Nephron progenitor cell (in vitro differentiated cells): ENCODE data around the gene HPD.
"Not testable (repeated sequence)": the region's sequence is repeated elsewhere in the genome, so short reads cannot be mapped to it uniquely, and the experiment has no call there.

Experiments used
- DNase-seq: peaks from one replicate; pipeline ENCODE4 v3.0.0; 2021
- H3K27ac Mint-ChIP-seq: 2 replicates; pipeline ENCODE4 v1.8.0; 2021; ENCODE audit warnings: mild to moderate bottlenecking, moderate library complexity, mixed read lengths
- H3K27me3 Mint-ChIP-seq: 2 replicates; pipeline ENCODE4 v1.8.0; 2021; ENCODE audit warnings: mild to moderate bottlenecking, low read depth, mixed read lengths; ENCODE audit not compliant: poor library complexity
- H3K36me3 Mint-ChIP-seq: 2 replicates; pipeline ENCODE4 v1.8.0; 2021; ENCODE audit warnings: low read depth, mixed read lengths
- H3K4me1 Mint-ChIP-seq: 2 replicates; pipeline ENCODE4 v1.8.0; 2021; ENCODE audit warnings: mixed read lengths
- H3K4me3 Mint-ChIP-seq: 2 replicates; pipeline ENCODE4 v1.8.0; 2021; ENCODE audit warnings: mild to moderate bottlenecking, moderate library complexity, mixed read lengths
- H3K9me3 Mint-ChIP-seq: 2 replicates; pipeline ENCODE4 v1.8.0; 2021; ENCODE audit warnings: mild to moderate bottlenecking, moderate library complexity, mixed read lengths
- TF ChIP-seq, protein P1 (sequence below): fragments of 200-600 bp; sonication (generic); IDR thresholded peaks from 2 replicates; pipeline ENCODE4 v1.5.0; 2021; ENCODE audit warnings: antibody characterized with exemption

Gene HPD

GRCh38 chr12:121871467-121871866 lies 12.8 kb upstream of the HPD start:
- H3K9me3 Mint-ChIP-seq = no peaks in the 10 kb centered on the region
- no peak overlapping the region for H3K27ac Mint-ChIP-seq
- no peak for DNase-seq
- peaks cover 13% of the 10 kb centered on the region for H3K4me1 Mint-ChIP-seq
- no peak overlapping the region for H3K4me3 Mint-ChIP-seq
- TF ChIP-seq, protein P1, sequence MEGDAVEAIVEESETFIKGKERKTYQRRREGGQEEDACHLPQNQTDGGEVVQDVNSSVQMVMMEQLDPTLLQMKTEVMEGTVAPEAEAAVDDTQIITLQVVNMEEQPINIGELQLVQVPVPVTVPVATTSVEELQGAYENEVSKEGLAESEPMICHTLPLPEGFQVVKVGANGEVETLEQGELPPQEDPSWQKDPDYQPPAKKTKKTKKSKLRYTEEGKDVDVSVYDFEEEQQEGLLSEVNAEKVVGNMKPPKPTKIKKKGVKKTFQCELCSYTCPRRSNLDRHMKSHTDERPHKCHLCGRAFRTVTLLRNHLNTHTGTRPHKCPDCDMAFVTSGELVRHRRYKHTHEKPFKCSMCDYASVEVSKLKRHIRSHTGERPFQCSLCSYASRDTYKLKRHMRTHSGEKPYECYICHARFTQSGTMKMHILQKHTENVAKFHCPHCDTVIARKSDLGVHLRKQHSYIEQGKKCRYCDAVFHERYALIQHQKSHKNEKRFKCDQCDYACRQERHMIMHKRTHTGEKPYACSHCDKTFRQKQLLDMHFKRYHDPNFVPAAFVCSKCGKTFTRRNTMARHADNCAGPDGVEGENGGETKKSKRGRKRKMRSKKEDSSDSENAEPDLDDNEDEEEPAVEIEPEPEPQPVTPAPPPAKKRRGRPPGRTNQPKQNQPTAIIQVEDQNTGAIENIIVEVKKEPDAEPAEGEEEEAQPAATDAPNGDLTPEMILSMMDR = no peak
- H3K36me3 Mint-ChIP-seq = no peaks in the 10 kb centered on the region
- H3K27me3 Mint-ChIP-seq = no peaks in the 10 kb centered on the region

DNA sequence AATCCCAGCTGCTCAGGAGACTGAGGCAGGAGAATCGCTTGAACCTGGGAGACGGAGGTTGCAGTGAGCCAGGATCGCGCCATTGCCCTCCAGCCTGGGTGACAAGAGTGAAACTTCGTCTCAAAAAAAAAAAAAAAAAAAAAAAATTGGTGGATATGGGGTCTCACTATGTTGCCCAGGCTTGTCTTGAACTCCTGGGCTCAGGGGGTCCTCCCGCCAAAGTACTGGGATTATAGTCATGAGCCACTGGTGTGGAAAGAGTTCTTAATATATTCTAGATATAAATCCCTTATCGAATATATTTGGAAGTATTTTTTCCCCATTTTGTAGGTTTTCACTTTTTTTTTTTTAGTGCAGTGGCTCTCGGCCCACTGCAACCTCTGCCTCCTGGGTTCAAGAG lies 10.6 kb upstream of the HPD start:
- not testable (repeated sequence) for H3K36me3 Mint-ChIP-seq

DNA sequence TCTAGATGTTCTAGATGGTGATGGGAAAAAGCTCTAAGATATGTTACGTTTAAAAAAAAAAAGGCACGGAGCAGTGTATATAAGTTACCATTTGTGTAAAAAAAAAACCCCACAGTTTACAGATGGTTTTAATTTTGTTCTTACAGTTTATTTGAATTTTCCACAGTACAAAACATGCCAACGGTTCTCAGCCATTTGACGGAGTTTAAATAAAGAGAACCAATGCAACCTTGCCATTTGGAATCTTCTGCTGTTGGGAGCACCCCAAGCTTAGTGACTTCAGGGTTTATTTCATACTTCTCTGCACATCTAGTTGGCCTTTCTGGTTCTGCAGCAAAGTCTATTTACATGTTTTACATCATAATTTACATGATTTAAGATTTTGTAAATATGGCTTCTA lies 7.7 kb upstream of the HPD start:
- Mint-ChIP-seq H3K27me3 (peaks cover 4% of the 10 kb centered on the region), H3K4me3 (no peak overlapping the region), H3K36me3 (no peaks in the 10 kb centered on the region), H3K9me3 (no peaks in the 10 kb centered on the region), H3K27ac (no peak overlapping the region), H3K4me1 (peaks cover 19% of the 10 kb centered on the region)
- DNase-seq = no peak
- TF ChIP-seq, protein P1 = no peak

More for the DNA sequence above, 10.6 kb upstream of the HPD start:
- not testable (repeated sequence) for H3K4me1 Mint-ChIP-seq, DNase-seq, H3K27ac Mint-ChIP-seq, H3K4me3 Mint-ChIP-seq, H3K27me3 Mint-ChIP-seq, H3K9me3 Mint-ChIP-seq

GRCh38 chr12:121861636-121862254 lies 3.1 kb upstream of the HPD start:
- no peaks in the 10 kb centered on the region for H3K36me3 Mint-ChIP-seq
- H3K4me3 Mint-ChIP-seq = peak overlapping the region; percentile 62
- H3K27me3 Mint-ChIP-seq = peaks cover 9% of the 10 kb centered on the region
- DNase-seq = peak; percentile 30
- H3K4me1 Mint-ChIP-seq = peaks cover 58% of the 10 kb centered on the region
- TF ChIP-seq, protein P1 = no peak
- peak overlapping the region; percentile 86 for H3K27ac Mint-ChIP-seq
- H3K9me3 Mint-ChIP-seq = no peaks in the 10 kb centered on the region

GRCh38 chr12:121860699-121861098 lies 2.0 kb upstream of the HPD start:
- H3K9me3 Mint-ChIP-seq, DNase-seq, H3K4me3 Mint-ChIP-seq, H3K36me3 Mint-ChIP-seq: not testable (repeated sequence)
- Mint-ChIP-seq H3K4me1 (peaks cover 66% of the 10 kb centered on the region), H3K27me3 (peaks cover 14% of the 10 kb centered on the region), H3K27ac (peak overlapping the region; percentile 86)

- Mint-ChIP-seq H3K36me3 (no peaks in the 10 kb centered on the region), H3K4me1 (peaks cover 66% of the 10 kb centered on the region), H3K27ac (no peak overlapping the region), H3K27me3 (peaks cover 14% of the 10 kb centered on the region), H3K9me3 (no peaks in the 10 kb centered on the region), H3K4me3 (no peak overlapping the region)
- DNase-seq = no peak
- TF ChIP-seq, protein P1 = no peak
Measured at GRCh38 chr12:121860257-121860656, 1.6 kb upstream of the HPD start.

GRCh38 chr12:121858318-121858661 lies 369 bp downstream of the HPD start:
- no peaks in the 10 kb centered on the region for H3K36me3 Mint-ChIP-seq
- peak overlapping the region; percentile 73 for H3K4me3 Mint-ChIP-seq
- no peaks in the 10 kb centered on the region for H3K9me3 Mint-ChIP-seq
- H3K4me1 Mint-ChIP-seq = peaks cover 61% of the 10 kb centered on the region
- peak overlapping the region; percentile 99 for H3K27ac Mint-ChIP-seq
- DNase-seq = no peak
- TF ChIP-seq, protein P1 = no peak
- H3K27me3 Mint-ChIP-seq = peaks cover 10% of the 10 kb centered on the region
